Measurements from ENCODE around the gene TPMT.
"Not testable (repeated sequence)": the region's sequence is repeated elsewhere in the genome, so short reads cannot be mapped to it uniquely, and the experiment has no call there.

TPMT gene

GRCh38 chr6:18179770-18180356, 25.0 kb upstream of the TPMT start:
- H2AFZ ChIP-seq = no peak overlapping the region
- no peak overlapping the region for H3K27ac ChIP-seq

GRCh38 chr6:18178960-18179615, 24.2 kb upstream of the TPMT start:
- H2AFZ ChIP-seq = no peak overlapping the region
- no peak overlapping the region for H3K4me3 ChIP-seq (ENCODE audit: low read depth, low read length)
- H3K79me2 ChIP-seq = no peaks in the 10 kb centered on the region
- H3K36me3 ChIP-seq (ENCODE audit: control insufficient read depth, insufficient read depth, low read length) = no peaks in the 10 kb centered on the region
- no peak overlapping the region for H3K27ac ChIP-seq
- no peaks in the 10 kb centered on the region for H3K27me3 ChIP-seq (ENCODE audit: control insufficient read depth, insufficient read depth, low read length)
- H3K9ac ChIP-seq = no peak overlapping the region
- TF ChIP-seq, protein P1, sequence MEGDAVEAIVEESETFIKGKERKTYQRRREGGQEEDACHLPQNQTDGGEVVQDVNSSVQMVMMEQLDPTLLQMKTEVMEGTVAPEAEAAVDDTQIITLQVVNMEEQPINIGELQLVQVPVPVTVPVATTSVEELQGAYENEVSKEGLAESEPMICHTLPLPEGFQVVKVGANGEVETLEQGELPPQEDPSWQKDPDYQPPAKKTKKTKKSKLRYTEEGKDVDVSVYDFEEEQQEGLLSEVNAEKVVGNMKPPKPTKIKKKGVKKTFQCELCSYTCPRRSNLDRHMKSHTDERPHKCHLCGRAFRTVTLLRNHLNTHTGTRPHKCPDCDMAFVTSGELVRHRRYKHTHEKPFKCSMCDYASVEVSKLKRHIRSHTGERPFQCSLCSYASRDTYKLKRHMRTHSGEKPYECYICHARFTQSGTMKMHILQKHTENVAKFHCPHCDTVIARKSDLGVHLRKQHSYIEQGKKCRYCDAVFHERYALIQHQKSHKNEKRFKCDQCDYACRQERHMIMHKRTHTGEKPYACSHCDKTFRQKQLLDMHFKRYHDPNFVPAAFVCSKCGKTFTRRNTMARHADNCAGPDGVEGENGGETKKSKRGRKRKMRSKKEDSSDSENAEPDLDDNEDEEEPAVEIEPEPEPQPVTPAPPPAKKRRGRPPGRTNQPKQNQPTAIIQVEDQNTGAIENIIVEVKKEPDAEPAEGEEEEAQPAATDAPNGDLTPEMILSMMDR (IDR thresholded peaks at IDR 0.05) = no peak
- H3K9me3 ChIP-seq (ENCODE audit: control insufficient read depth, low read length) = no peaks in the 10 kb centered on the region
- no peak overlapping the region for H3K4me2 ChIP-seq (ENCODE audit: low read length)
- H3K4me1 ChIP-seq = no peaks in the 10 kb centered on the region

More at GRCh38 chr6:18179770-18180356, 25.0 kb upstream of the TPMT start:
- H3K4me2 ChIP-seq (ENCODE audit: low read length) = no peak overlapping the region
- H3K9ac ChIP-seq = no peak overlapping the region
- H3K9me3 ChIP-seq (ENCODE audit: control insufficient read depth, low read length) = no peaks in the 10 kb centered on the region
- H3K27me3 ChIP-seq (ENCODE audit: control insufficient read depth, insufficient read depth, low read length) = no peaks in the 10 kb centered on the region
- no peaks in the 10 kb centered on the region for H3K79me2 ChIP-seq
- TF ChIP-seq, protein P1 (IDR thresholded peaks at IDR 0.05) = no peak
- no peaks in the 10 kb centered on the region for H3K4me1 ChIP-seq
- H3K4me3 ChIP-seq (ENCODE audit: low read depth, low read length) = no peak overlapping the region
- H3K36me3 ChIP-seq (ENCODE audit: control insufficient read depth, insufficient read depth, low read length) = no peaks in the 10 kb centered on the region

GRCh38 chr6:18177286-18177965, 22.5 kb upstream of the TPMT start:
- TF ChIP-seq, protein P1 (IDR thresholded peaks at IDR 0.05) = no peak
- no peak overlapping the region for H3K4me2 ChIP-seq (ENCODE audit: low read length)
- no peak overlapping the region for H3K27ac ChIP-seq

DNA sequence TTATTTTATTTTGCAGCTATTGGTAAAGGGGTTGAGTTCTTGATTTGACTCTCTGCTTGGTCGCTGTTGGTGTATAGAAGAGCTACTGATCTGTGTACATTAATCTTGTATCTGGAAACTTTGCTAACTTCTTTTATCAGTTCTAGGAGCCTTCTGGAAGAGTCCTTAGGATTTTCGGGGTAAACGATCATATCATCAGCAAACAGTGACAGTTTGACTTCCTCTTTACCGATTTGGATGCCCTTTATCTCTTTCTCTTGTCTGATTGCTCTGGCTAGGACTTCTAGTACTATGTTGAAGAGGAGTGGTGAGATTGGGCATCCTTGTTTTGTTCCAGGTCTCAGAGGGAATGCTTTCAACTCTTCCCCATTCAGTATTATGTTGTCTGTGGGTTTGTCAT, 21.3 kb upstream of the TPMT start:
- H3K36me3 ChIP-seq (ENCODE audit: control insufficient read depth, insufficient read depth, low read length); H3K4me2 ChIP-seq (ENCODE audit: low read length); H3K27me3 ChIP-seq (ENCODE audit: control insufficient read depth, insufficient read depth, low read length); H3K9me3 ChIP-seq (ENCODE audit: control insufficient read depth, low read length); H3K4me1 ChIP-seq; H3K27ac ChIP-seq; H3K79me2 ChIP-seq; H3K4me3 ChIP-seq (ENCODE audit: low read depth, low read length); H3K9ac ChIP-seq; H2AFZ ChIP-seq: not testable (repeated sequence)

More at GRCh38 chr6:18177286-18177965, 22.5 kb upstream of the TPMT start:
- H3K79me2 ChIP-seq = no peaks in the 10 kb centered on the region
- no peaks in the 10 kb centered on the region for H3K9me3 ChIP-seq (ENCODE audit: control insufficient read depth, low read length)
- no peaks in the 10 kb centered on the region for H3K27me3 ChIP-seq (ENCODE audit: control insufficient read depth, insufficient read depth, low read length)
- no peak overlapping the region for H3K9ac ChIP-seq
- no peaks in the 10 kb centered on the region for H3K36me3 ChIP-seq (ENCODE audit: control insufficient read depth, insufficient read depth, low read length)
- no peak overlapping the region for H2AFZ ChIP-seq
- no peak overlapping the region for H3K4me3 ChIP-seq (ENCODE audit: low read depth, low read length)
- no peaks in the 10 kb centered on the region for H3K4me1 ChIP-seq

DNA sequence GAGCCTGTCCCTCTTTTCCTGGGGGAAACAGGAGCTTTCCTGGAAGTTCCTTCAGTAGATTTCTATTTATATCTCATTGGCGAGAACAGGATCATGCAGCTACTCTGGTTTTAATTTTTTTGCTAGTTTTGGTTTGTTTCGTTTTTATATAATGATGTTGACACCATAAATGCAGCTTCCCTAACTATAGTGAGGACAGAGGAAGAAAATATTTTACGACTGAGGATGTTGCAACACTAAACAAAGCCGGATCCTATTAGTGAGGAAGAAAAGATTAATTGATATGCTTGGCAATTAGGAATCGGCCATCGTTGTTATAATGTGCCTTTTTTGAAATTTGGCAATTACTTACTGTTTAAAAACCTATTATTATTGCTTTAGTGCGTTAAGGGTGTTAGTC, 17.0 kb upstream of the TPMT start:
- no peak overlapping the region for H3K4me2 ChIP-seq (ENCODE audit: low read length)
- H3K9me3 ChIP-seq (ENCODE audit: control insufficient read depth, low read length) = no peaks in the 10 kb centered on the region
- H3K4me1 ChIP-seq = no peaks in the 10 kb centered on the region
- TF ChIP-seq, protein P1 (IDR thresholded peaks at IDR 0.05) = no peak
- H3K4me3 ChIP-seq (ENCODE audit: low read depth, low read length) = no peak overlapping the region
- H3K36me3 ChIP-seq (ENCODE audit: control insufficient read depth, insufficient read depth, low read length) = peaks cover 4% of the 10 kb centered on the region
- no peak overlapping the region for H2AFZ ChIP-seq
- H3K9ac ChIP-seq = no peak overlapping the region
- H3K27me3 ChIP-seq (ENCODE audit: control insufficient read depth, insufficient read depth, low read length) = no peaks in the 10 kb centered on the region
- no peak overlapping the region for H3K27ac ChIP-seq
- H3K79me2 ChIP-seq = no peaks in the 10 kb centered on the region
